RPMI8226 (cell line): ENCODE data around the gene EIPR1.

Source experiments
- DNase-seq: peaks from one replicate; pipeline ENCODE4 v3.0.0-alpha.2; 2015

Gene EIPR1

GRCh38 chr2:3321825-3322224 is 55.8 kb downstream of the EIPR1 start:
- no peak for DNase-seq

GRCh38 chr2:3320910-3321605 is 56.6 kb downstream of the EIPR1 start:
- no peak for DNase-seq

- no peak for DNase-seq
Measured at GRCh38 chr2:3319745-3320566, 57.7 kb downstream of the EIPR1 start.

DNA sequence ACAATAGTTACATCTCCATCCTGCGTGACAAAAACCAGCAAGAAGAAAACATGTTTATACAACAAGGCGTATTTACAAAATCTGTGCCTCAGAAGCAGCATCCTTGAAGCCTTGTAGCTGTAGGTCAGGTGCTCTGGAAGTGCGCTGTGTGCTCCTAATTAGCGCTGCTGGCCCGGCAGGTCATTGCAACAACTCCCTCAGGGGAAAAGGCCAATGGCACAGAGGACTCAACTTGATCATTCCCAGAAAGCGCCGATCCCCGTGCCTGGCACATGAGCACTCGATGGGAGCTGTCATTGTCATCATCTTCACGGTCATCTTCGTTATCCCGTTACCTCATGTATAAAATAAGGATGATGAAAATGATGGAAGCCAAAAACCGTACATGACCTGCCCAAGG is 58.5 kb downstream of the EIPR1 start:
- no peak for DNase-seq

DNA sequence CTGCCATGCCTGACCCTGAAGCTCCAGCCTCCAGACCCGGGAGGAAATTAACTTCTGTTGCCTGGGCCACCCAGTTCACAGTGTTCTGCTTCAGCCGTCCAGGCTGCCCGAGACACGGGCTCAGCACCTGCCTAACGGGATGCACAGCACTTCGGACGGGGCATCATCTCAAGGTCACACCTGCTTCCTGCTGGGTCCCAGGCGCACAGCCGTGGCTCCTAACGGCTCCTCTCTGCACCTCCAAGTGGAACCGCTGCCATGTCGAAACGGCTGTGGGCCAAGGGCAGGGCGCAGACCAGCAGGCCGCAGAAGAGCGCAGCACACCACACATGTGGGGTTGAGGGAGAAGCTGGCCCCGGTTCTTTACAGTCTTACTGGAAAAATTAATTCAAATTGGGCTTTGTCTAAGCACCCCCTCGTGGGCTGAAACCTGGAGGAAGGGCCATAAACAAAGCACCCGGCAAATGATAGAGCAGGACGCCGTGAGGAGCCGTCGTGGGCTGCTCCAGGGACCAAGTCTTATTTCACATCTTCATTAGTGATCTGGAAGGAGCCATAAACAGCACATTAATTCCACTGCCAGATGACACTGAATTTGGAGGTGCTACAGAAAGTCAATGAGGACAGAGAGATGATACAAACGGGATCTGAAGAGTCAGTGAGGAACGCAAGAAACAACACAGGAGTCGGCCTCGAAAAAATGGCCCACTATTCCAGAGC is 59.6 kb downstream of the EIPR1 start:
- DNase-seq: no peak

GRCh38 chr2:3317277-3317685 is 60.3 kb downstream of the EIPR1 start:
- DNase-seq: no peak

GRCh38 chr2:3316456-3317276 is 61.0 kb downstream of the EIPR1 start:
- DNase-seq: no peak

- DNase-seq: no peak
Measured at GRCh38 chr2:3314626-3315025, 63.0 kb downstream of the EIPR1 start.

DNA sequence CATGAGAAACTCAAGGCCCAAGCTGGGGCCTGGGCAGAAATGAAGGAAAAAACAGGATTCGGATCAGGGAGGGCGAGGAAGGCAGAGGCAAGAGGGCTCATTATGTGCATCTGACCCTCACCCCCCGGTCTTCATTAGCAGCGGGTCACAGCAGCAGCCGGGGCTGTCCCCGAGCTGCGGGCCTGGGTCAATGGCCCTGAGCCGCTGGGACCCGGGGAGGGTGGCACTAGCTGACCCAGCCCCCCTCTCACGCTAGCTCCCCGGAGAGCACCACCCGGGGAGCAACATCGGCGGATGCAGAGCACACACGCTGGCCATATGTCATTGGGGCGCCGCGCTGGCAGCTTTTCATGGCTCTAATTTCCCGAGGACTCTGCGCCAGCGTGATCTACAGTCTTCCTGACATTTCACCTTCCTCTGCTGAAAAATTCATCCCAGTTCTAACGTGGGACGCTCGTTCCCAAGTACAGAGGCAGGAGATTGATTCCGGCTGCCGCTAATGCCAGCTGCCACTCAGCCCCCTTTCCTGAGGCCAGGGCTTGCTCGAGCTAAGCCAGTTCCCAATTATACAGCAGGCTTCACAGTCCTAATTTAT is 63.7 kb downstream of the EIPR1 start:
- DNase-seq: no peak

DNA sequence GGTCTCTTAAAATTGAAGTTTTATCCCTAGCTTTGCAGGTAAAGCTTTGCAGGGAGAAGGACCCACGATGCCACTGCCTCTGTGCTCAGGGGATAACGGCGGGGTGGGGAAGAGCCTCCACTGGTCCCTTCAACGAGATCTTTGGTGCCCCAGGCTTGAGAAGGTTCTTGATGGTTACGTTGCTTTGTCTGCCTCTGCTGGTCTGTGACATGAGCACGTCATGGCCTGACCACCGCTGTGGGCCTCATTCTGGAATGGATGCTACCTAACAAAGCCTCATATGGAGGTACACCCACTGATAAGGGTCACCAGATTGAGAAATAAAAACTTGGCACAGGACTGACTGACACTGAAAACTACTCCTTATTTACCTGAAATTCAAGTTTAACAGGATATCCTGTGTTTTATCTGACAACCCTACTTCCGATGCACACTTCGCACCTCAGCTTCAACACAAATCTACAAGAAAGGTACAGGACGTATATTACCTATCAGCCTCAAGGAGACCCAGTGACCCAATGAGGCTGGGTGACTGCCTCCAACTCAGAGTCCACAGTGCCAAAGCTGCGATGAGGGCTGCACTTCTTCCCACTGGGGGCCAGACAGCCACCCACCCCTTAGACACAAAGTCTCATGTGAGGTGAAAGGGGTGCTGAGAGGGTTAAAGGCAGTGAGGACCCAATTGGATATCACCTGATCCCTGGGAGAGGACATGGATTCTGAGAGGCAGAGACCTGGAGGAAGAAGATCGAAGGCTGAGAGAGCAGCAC is 64.9 kb downstream of the EIPR1 start:
- DNase-seq: no peak

GRCh38 chr2:3311601-3312000 is 66.0 kb downstream of the EIPR1 start:
- no peak for DNase-seq

DNA sequence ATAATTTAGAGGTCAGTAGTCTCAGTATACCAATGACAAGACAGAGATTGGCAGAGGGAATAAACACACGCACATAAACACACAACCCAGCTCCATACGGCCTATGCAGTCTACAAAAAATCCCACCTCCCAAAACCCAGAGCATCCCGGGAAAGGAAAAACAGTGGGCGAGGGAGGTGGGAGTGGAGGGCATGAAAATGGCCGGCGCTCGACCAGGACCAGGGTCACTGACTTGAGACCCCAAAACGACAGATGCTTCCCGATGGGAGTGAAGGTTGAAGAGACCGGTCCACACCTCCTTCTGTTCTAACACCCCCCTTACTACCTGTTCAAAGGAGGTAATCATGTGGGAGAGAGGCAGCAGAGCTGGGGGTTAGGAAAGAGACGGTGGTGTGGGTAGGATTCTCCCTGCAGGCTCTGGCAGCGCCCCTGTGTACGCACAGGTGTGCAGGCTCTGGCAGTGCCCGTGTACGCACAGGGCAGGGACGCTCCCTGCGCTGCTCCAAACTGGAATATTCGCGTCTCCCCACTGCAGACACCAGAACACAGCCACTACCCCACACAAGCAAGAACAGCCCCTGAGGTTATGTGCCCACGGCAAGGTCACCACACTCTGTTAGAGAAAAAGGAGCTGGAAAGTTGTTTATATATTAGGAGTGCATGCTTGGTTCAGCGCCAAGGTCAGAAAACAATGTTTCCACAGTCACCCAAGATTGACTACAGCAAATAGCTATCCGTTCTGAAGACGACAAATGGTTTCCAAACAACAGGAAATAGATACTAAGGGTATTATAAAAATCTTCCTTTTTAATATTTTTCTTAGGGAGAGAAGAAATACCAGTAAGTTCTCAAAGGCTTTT is 67.9 kb downstream of the EIPR1 start:
- DNase-seq: no peak

- DNase-seq: no peak
Measured at GRCh38 chr2:3307901-3308300, 69.7 kb downstream of the EIPR1 start.

- DNase-seq: no peak
Measured at GRCh38 chr2:3307236-3307635, 70.4 kb downstream of the EIPR1 start.

DNA sequence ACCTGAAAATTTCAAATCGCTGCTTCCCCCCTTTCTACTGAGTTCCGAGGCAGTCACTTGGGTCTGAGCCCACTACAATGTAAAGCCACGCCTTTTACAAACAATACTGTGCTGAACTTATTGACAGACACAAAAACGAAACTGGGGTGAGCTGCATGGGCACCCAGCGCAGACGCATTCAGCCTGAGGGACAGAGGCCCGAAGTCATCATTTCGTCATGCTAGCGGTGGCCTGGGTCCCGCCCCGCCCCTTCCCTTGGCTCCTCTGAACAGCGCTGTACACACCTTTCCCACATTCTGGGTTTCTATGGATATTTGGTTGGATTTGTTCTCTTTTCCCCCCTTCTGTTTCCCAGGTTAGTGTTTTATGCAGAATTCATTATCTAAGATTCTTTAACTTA is 71.7 kb downstream of the EIPR1 start:
- no peak for DNase-seq

GRCh38 chr2:3305431-3305830 is 72.2 kb downstream of the EIPR1 start:
- DNase-seq: no peak

- peak; percentile 25 for DNase-seq
Measured at GRCh38 chr2:3303583-3304406, 73.8 kb downstream of the EIPR1 start.

DNA sequence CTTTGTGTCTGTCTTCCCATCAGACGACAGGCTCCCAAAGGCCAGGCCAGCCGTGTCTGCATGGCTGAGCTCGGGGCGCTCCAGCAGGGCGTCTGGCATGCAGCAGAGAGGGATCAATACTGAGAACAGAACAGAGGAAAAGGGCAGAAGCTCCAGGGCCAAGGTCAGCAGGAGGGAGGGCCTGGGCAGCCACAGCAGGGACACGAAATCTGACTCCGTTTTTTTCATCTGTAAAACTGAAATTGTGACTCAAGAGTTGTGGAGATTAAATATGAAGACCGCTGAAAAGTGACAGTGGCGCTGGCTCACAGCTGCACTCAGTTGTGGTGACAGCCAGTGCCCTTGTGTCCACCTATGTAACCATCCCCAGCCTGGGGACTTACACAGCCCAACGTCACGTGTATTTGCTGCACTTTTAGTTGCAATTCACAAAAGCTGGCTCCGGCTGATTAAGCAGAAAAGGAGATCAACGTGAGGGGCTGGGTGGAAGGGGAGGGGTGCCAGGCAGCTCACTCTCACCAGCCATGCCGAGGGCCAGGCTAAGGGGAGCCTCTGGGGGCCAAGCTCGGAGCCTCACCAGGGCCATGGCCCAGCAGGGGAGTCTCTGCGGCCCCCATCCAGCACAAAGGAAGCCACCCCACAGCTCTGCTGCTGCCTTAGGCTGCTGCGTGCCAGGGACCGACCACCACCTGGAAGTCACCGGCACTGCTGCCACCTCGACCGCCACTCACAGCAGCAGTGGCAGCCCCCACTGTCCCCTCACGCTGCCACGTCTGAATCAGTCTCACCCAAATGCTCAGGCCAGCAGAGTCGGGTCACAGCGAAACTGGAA is 74.7 kb downstream of the EIPR1 start:
- no peak for DNase-seq

- no peak for DNase-seq
Measured at GRCh38 chr2:3302421-3302750, 75.2 kb downstream of the EIPR1 start.
